ENCODE data around the gene WRAP53. TPM values are rescaled to one million over a fixed set of nuclear protein-coding genes. Genes with fewer than 3 reads are reported as not detected.
A peak's percentile ranks its signal among the peaks of the same experiment; 100 is the strongest.

The WRAP53 gene
- polyA plus RNA-seq, 3 donors, result 6.3 to 9.8 (median 9.1) TPM

- TF ChIP-seq CTCF (IDR thresholded peaks at IDR 0.05), result no peak
- peaks cover 9 to 23% (median 14%) of the 10 kb centered on the region in 7 donors for H3K9me3 Mint-ChIP-seq
- H3K4me1 Mint-ChIP-seq, result no peaks in the 10 kb centered on the region
- DNase-seq, result no peak
- H2AFZ ChIP-seq (ENCODE audit: insufficient read depth, low read depth, low read length, poor library complexity, severe bottlenecking), result no peak overlapping the region
- H4K20me1 ChIP-seq (ENCODE audit: insufficient read depth, low read length), result peaks cover 40% of the 10 kb centered on the region
- peaks cover 43 to 59% of the 10 kb centered on the region in 2 donors for H3K36me3 Mint-ChIP-seq
- no peak overlapping the region for H3K9ac ChIP-seq (ENCODE audit: insufficient read depth, low read length, poor library complexity, severe bottlenecking)
- intact Hi-C loops (cut with micrococcal nuclease), result no loop called here
- no peak overlapping the region for H3K4me2 ChIP-seq (replicated peaks; ENCODE audit: extremely low read depth, low read length, poor library complexity, severe bottlenecking)
- H3K79me2 ChIP-seq (ENCODE audit: insufficient read depth, low read length), result peaks cover 18% of the 10 kb centered on the region
- H3K36me3 ChIP-seq (replicated peaks in 1 of 2; ENCODE audit: control insufficient read depth in 1 of 2, insufficient read depth in 2 of 2, low read length in 2 of 2), result peaks cover 37 to 51% of the 10 kb centered on the region in 2 donors
- H3K27me3 Mint-ChIP-seq (ENCODE audit: low read depth in 3 of 3), result peaks cover 0 to 3% (median 0%) of the 10 kb centered on the region in 3 donors
- no peaks in the 10 kb centered on the region for H3K4me1 ChIP-seq (ENCODE audit: control insufficient read depth in 1 of 2, insufficient read depth in 2 of 2, low read length in 2 of 2)
- no peak overlapping the region for H3K4me3 Mint-ChIP-seq
- H3K27me3 ChIP-seq (ENCODE audit: control insufficient read depth in 2 of 2, insufficient read depth in 2 of 2, low read length in 2 of 2), result no peaks in the 10 kb centered on the region
- H3K27ac Mint-ChIP-seq, result peak overlapping the region in 1 of 7 donors; percentile 61
- no peak overlapping the region for H3K27ac ChIP-seq (ENCODE audit: low read depth in 1 of 2, low read length in 2 of 2)
- H3K4me3 ChIP-seq (replicated peaks in 1 of 3; ENCODE audit: low read depth in 2 of 3, low read length in 3 of 3), result no peak overlapping the region
- 96% methylated on average over 5 of the region's 5 CpGs for WGBS (ENCODE audit: insufficient coverage)
- H3K9me3 ChIP-seq (replicated peaks in 1 of 2; ENCODE audit: control insufficient read depth in 1 of 2, insufficient read depth in 1 of 2, low read length in 2 of 2), result peaks cover 10 to 16% of the 10 kb centered on the region in 2 donors
Observed at GRCh38 chr17:7676533-7676932, 11.7 kb upstream of the WRAP53 start.

GRCh38 chr17:7677388-7678067 is 10.7 kb upstream of the WRAP53 start:
- H3K4me1 ChIP-seq (ENCODE audit: control insufficient read depth in 1 of 2, insufficient read depth in 2 of 2, low read length in 2 of 2), result no peaks in the 10 kb centered on the region
- H3K27me3 Mint-ChIP-seq (ENCODE audit: low read depth in 3 of 3), result peaks cover 0 to 3% (median 0%) of the 10 kb centered on the region in 3 donors
- H3K9ac ChIP-seq (ENCODE audit: insufficient read depth, low read length, poor library complexity, severe bottlenecking), result no peak overlapping the region
- peaks cover 10 to 16% of the 10 kb centered on the region in 2 donors for H3K9me3 ChIP-seq (replicated peaks in 1 of 2; ENCODE audit: control insufficient read depth in 1 of 2, insufficient read depth in 1 of 2, low read length in 2 of 2)
- no peak for DNase-seq
- H3K27ac ChIP-seq (ENCODE audit: low read depth in 1 of 2, low read length in 2 of 2), result no peak overlapping the region
- H3K36me3 Mint-ChIP-seq, result peaks cover 41 to 55% of the 10 kb centered on the region in 2 donors
- H3K4me3 Mint-ChIP-seq, result no peak overlapping the region
- TF ChIP-seq CTCF (IDR thresholded peaks at IDR 0.05), result no peak
- H3K27me3 ChIP-seq (ENCODE audit: control insufficient read depth in 2 of 2, insufficient read depth in 2 of 2, low read length in 2 of 2), result no peaks in the 10 kb centered on the region
- H3K27ac Mint-ChIP-seq, result peak overlapping the region in 2 of 7 donors; percentile 19 to 21
- H3K4me2 ChIP-seq (replicated peaks; ENCODE audit: extremely low read depth, low read length, poor library complexity, severe bottlenecking), result no peak overlapping the region
- intact Hi-C loops (cut with micrococcal nuclease), result no loop called here
- WGBS (ENCODE audit: insufficient coverage), result 98% methylated on average over 10 of the region's 10 CpGs
- no peak overlapping the region for H2AFZ ChIP-seq (ENCODE audit: insufficient read depth, low read depth, low read length, poor library complexity, severe bottlenecking)
- peaks cover 31 to 44% of the 10 kb centered on the region in 2 donors for H3K36me3 ChIP-seq (replicated peaks in 1 of 2; ENCODE audit: control insufficient read depth in 1 of 2, insufficient read depth in 2 of 2, low read length in 2 of 2)
- H3K4me1 Mint-ChIP-seq, result no peaks in the 10 kb centered on the region
- H4K20me1 ChIP-seq (ENCODE audit: insufficient read depth, low read length), result peaks cover 42% of the 10 kb centered on the region
- H3K9me3 Mint-ChIP-seq, result peaks cover 9 to 23% (median 14%) of the 10 kb centered on the region in 7 donors
- H3K79me2 ChIP-seq (ENCODE audit: insufficient read depth, low read length), result peaks cover 28% of the 10 kb centered on the region
- H3K4me3 ChIP-seq (replicated peaks in 1 of 3; ENCODE audit: low read depth in 2 of 3, low read length in 3 of 3), result no peak overlapping the region

All from CD14-positive monocyte (primary cell).